HG03196 (cell line): ENCODE results near the gene MARS1.
"Not testable (repeated sequence)": the region's sequence is repeated elsewhere in the genome, so short reads cannot be mapped to it uniquely, and the experiment has no call there.

Source experiments
- ATAC-seq: cut with Tn5 transposase; IDR thresholded peaks from one replicate; pipeline ENCODE4 v1.9.1; 2021; ENCODE audit not compliant: unreplicated experiment

The MARS1 gene

DNA sequence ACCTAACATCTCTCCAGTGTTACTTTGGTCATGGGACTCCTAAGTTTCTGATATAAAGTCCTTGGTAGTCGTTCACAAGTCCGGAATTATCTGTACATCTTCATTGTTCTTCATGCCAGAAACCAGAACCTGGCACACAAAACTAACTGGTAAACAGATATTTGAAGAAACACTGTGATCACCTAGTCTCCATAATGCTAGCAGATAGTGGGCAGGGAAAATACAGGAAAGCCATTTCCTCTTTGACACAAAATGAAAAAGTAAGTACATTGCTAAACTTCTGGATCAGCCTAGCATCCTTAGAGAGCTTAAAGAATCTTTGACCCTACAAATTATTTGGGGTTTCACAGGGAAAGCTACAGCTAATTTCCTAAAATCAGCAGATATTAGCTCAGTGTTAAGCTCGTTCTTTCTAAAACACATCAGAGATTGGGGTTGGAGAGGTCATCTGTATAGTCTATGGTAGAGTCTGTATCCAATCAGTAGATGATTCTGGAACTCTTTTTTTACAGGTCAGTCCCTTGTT is 27.6 kb downstream of the MARS1 start:
- ATAC-seq: no peak

DNA sequence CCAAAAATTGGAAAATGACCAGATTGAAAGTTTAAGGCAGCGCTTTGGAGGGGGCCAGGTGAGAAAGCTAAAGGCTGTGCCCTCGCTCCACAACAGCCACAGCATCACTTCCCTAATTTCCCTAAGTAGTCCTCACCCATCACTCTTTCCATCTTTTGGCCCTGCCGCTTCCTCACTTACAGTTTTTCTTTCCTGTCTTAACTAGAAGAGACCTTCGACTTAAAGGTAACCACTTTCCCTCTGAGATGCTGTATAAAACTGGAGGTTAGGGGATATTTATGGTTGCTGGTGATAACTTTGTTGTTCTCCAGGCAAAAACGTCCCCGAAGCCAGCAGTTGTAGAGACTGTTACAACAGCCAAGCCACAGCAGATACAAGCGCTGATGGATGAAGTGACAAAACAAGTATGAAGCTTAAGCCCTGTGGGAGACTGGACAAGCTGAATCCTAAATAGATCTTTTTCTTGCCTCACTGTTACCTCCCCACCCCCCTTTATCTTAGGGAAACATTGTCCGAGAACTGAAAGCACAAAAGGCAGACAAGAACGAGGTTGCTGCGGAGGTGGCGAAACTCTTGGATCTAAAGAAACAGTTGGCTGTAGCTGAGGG is 28.2 kb downstream of the MARS1 start:
- no peak for ATAC-seq

DNA sequence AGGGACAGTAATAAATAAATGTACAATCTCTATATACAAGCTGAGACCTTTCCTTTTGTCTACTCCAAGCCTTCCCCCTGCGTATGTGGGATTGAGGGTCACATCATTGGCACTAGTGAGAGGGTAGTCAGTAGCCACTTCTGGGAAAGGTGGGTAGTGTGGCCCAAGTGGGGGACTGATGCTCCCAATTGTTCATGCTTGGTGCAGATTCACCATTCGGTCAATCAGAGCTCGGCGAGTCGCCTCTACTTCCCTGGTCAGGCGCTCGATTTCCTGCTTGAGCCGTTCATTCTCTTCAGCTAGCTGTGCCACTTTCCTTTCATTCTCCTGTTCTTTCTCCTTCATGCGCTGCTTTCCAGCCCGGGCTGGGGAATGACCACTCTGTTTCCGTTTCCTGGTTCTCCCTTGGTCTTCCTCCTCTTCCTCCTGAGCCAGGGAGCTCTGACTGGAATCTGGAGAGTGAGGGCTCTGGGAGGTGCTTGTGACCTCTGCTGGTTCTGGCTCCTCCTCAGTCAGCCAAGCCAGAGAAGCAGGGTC is 28.8 kb downstream of the MARS1 start:
- no peak for ATAC-seq

DNA sequence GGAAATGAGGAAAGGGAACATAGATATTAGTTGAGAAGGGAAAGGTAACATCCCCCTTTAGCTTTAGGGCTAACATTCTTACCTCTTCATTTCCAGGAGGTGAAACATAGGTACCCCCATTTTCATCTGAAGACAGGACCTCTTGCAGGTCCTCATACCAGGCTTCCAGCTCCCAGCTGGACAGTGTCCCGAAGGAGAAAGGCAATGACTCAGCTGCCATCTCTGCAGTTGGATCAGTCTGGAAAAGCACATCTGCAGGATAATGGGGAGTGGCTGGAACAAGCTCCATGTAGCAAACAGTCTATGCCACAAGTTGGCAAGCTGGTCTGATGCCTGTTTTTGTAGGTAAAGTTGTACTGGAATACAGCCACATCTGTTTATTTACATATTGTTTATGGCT is 29.3 kb downstream of the MARS1 start:
- ATAC-seq: no peak

DNA sequence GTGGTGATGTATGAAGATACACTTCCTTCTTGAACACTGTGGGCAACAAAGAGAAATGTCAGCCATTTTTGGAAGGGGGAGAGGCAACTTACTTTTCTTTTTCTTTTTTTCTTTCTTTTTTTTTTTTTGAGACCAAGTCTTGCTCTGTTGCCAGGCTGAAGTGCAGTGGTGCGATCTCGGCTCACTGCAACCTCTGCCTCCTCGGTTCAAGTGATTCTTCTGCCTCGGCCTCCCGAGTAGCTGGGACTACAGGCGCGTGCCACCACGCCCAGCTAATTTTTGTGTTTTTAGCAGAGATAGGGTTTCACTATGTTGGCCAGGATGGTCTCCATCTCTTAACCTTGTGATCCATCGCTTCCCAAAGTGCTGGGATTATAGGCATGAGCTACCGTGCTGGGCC is 29.9 kb downstream of the MARS1 start:
- ATAC-seq: not testable (repeated sequence)

DNA sequence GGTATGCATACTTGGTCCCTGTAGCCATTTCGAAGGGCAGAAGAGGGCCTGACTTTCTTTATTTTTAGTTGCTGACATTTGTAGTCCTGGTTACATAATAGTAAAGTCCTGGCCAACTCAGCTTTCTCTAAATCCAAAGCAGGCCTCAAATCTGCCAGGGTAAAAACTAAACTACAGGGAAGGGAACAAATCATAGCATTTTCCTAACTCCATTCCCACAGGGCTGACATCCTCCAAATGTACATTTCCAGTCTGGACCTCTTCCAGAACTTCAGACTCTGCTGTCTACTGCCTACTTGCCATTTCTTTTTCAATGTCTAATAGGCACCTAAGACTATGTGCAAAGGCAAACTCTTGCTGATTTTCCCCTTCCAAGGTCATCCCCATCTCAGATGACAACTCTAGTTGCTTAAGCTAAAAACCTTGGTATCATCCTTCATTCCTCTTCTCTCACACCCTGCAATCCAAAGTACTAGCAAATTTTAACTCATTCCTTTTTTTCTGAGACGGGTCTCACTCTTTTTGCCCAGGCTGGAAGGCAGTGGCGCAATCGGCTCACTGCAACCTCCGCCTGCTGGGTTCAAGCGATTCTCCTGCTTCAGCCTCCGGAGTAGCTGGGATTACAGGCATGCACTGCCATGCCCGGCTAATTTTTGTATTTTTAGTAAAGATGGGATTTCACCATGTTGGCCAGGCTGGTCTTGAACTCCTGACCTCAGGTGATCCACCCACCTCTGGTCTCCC is 30.5 kb downstream of the MARS1 start:
- no peak for ATAC-seq

DNA sequence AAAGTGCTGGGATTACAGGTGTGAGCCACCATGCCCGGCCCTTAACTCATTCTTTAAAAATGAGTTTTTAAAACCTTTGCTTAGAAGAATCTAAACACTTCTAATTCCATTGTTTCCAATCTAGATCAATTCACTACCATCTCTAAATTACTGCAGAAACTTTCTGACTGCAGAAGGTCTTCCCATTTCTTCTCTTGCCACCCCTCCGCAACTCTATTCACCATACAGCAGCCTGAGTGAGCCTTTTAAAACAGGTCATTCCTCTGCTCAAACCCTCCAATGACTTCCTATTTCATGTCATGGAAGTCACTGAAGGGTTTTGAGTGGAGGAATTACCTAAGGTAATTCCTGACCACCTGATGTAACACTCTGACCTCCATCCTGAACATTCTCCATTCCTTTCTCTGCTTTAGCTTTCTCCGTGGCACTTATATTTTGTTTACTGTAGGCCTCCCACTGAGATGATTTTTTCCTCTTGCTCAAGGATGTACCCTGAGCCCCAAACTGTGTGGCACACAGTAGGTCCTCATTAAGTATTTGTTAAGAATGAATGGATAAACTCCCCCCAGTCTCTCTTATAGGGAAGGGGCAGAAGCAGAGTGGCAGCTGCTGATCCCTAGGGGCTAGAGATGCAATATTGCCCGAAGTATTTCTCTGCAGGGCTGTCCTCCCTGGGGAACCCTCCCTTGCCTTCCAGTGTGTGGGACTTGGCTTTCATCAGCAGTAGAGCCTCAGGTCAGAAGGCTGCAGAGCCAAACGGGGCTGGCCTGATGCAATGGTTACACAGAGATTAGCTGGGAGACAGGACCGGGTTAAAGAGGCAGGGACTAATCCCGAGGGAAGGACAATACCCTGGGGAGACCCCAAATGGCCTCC is 31.3 kb downstream of the MARS1 start:
- ATAC-seq: no peak

DNA sequence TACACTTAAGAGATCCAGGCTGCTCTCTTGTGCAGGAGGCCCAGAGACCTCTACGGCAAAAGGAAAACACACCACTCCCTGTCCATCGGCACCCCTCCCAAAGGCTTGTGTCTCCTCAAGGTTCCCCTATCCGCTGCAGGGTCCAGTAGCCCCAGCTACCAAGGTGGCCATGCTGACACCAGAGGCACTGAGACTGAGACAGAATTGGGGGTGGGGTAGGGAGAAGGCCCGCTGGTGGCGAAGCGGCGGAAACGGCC is 31.9 kb downstream of the MARS1 start:
- no peak for ATAC-seq

DNA sequence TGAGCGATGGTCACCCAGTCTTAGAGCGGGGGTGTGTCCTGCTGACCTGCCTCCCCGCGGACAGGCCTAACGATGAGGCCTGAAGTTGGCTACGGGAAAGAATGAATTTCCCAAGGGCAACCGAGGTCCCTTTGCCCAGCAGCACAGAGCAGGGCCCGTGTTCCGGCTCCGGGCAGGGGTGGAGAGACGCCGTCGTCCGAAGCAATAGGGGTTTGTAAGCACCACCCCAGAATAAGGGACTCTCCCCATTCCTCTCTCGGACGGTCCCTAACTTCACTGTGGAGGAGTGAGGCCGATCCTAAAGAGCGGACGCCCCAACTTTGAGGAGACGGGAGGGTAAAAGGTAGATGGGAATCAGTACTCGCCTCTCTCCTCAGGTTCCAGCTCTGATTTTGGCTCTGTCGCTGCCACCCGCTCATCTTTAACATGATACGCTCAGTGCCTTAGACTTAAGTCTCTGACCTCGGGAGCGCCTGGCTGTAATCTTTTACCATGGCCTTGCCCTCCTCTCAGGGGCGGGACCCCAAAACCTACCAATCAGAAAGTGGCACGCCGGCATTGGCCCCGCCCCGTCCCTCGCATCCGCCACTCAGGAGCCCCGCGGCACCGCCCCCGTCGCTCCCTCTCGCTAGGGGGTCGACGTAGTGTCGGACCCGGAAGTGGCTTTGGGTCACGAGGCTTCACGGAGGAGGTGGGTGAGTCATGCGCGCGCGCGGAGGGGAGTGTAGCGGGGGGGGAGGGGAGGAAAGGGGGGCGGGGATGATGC is 32.4 kb downstream of the MARS1 start, which contains the start of gene DDIT3:
Gene DDIT3, minus strand, starts transcription at position 462 of the 766 bp plus-strand sequence. CDS start 3,108 bp downstream, outside the sequence.
- ATAC-seq: peak; percentile 65

DNA sequence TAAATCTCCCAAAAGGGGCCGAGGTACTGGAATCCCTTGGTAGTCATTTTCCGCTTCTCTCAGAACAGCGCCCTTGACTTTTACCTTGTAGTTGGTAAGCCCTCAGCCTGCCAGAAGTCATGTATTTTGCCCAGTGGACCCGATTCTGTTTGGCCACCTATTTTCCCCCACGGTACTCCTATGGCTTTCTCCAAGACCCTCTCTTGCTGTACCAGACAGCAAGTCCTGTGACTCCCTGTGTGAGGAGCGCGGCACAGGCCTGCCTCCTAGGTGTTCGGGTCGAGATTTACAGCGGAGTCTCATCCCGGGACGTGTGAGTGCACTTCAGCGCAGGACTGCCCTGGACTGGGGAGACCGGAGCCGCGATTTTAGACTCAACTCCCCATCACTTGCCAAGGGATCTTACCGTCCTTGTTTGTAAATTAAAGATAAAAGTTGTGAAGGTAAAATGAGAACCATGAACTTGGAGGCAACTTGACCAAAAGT is 33.7 kb downstream of the MARS1 start:
- ATAC-seq: no peak

DNA sequence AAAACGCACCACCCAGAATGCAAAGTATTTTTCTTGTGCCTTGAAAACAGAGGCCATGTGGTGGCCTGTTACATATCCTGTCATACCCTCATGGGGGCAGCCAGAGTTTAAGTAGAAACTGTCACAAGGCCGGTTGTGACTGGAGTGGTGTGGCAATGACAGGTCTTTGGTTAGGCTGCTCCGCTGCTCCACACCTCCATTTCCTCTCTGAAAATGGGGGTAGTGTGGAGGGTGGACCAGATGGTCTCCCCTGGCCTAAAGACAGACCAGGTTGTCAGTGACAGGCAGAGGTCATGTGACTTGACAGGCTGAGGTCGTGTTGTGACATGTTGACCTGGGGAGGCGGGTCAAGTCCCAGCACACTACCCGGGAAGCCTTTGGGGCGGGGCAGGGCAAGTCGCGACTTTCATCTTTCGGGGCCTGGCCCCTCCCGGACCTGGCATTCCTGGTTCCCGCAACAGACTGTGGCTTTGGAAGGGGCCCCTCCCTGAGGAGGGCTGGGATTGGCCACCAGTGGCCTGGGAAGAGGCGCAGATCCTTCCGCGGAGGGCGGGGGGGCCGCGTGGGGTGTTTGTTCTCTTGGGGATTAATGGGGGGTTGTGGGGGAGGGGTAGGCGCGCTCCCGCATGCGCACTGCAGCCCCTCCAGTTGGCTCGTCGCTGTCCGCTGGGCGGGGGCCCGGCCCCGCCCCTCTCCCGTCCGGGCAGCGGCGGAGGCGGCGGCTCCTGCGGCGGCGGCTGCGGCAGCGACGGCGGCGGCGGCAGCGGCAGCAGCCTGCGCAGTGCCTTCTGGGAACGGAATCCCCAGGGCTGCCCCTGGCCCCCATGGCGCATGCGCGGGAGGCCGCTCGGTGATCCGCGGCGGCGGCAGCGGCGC is 34.4 kb downstream of the MARS1 start, which contains the start of gene MBD6:
Gene MBD6, plus strand, starts transcription at position 814 of the 876 bp plus-strand sequence. CDS start 1,480 bp downstream, outside the sequence.
- peak; percentile 37 for ATAC-seq

DNA sequence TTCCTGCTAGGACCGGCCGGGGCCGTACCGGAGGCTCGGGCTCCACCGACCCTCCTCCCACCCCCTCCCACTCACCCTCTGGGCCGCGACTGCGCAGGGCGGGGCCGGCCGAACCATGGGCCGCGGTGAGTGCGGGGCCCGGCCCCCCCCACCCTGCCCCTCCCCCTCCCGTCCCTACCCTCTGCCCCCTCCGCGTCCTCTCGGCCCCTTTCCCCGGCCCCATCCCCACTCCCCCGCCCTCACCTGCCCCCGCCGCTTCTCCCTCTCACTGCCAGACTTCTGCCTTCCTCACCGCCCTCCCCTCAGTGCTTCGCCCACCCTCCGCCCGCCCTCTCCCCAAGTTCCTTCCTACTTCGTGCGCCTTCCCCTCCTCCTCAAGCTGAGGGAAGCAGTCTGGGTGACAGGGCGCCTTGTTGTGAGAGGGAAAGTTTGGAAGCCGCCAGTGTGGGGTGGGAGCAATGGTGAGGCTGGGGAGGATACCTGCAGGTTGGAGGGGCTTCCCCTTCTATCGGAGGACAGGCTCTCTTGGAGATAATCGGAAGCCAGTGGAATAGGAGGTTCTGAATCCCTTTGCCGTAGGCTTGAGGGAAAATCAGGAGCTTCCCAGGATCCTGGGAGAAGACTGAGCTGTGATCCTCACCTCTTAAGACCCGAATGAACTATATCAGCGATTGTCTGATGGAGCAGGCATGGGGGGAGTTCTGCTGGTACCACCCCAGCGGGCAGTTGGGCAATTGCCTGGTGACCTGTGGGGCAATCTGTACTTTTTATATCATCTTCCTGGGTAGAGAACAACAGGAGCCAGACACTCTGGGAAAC is 35.2 kb downstream of the MARS1 start:
- no peak for ATAC-seq

DNA sequence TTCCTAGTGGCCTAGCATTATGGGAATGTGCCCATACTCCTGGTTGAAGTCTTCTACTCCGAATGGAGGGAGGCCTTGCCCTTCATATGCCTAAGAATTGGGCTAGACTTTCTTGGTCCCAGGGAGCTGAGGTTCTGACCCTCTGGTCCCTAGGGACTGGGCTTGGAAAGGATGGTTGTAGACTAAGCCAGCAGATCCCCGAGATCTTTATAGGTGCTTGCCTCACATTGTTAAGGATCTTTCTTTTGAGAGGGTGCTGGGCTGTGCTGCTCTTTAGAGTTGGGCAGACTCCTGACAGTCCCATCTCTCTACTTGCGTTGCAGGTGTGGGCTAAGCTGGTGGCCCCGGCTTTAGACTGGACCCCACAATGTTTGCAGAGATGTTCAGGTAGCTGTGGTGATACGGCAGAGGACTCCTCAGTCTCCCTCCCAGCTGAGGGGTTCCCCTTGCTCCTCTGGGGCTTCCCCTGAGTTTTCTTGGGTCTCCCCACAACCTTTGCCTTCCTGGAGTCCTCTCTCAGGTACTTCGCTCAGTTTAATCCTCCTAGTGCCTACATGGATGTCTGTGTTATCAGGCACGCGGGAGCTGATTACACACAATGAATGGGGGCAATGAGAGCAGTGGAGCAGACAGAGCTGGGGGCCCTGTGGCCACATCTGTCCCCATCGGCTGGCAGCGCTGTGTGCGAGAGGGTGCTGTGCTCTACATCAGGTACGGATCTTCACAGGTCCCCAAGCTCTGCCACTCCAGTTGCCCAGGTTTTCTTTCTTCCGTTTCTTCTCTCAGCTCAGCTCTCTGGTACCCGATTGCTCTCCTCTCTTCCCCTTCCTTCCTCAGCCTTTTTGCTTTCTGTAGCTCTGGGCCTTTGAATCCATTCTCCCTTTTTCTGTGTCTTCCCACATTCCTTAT is 36.1 kb downstream of the MARS1 start:
- no peak for ATAC-seq

DNA sequence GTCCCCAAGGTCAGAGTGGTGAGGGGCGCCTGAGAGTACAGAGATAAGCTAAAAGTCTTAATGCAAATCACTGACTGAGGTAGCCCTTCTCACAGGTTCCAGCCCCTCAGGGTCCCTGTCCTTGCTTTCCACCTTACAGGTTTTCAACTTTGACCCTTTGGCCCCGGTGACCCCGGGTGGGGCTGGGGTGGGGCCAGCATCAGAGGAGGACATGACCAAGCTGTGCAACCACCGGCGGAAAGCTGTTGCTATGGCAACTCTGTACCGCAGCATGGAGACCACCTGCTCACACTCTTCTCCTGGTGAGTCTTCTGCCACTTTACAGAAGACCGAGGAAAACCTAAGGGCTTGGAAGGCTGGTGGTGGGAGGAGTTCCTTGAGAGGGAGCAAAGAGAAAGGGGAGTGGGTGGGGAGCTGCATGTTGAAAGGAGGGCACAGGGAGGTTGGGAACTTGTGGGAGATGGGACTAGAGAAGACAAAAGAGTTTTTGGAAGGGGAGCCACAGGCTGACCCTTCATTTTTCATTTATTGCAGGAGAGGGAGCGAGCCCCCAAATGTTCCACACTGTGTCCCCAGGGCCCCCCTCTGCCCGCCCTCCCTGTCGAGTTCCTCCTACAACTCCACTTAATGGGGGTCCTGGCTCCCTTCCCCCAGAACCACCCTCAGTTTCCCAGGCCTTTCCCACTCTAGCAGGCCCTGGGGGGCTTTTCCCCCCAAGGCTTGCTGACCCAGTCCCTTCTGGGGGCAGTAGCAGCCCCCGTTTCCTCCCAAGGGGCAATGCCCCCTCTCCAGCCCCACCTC is 37.1 kb downstream of the MARS1 start:
- no peak for ATAC-seq

DNA sequence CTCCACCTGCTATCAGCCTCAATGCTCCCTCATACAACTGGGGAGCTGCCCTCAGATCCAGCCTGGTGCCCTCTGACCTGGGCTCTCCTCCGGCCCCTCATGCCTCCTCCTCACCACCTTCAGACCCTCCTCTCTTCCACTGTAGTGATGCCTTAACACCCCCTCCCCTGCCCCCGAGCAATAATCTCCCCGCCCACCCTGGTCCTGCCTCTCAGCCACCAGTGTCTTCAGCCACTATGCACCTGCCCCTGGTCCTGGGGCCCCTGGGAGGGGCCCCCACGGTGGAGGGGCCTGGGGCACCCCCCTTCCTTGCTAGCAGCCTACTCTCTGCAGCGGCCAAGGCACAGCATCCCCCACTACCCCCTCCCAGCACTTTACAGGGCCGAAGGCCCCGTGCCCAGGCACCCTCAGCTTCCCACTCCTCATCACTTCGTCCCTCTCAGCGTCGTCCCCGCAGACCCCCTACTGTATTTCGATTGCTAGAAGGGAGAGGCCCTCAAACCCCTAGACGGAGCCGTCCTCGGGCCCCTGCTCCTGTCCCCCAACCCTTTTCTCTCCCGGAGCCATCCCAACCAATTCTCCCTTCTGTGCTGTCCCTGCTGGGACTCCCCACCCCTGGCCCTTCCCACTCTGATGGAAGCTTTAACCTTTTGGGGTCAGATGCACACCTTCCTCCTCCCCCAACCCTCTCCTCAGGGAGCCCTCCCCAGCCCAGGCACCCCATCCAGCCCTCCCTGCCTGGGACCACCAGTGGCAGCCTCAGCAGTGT is 37.9 kb downstream of the MARS1 start:
- no peak for ATAC-seq
